Activated T-helper 1 cell treated with anti-CD3 and anti-CD28 coated beads, Interleukin-2, amount 50 U/mL, for 16 hours (primary cell): Measurements from ENCODE around the gene ITGAV.

Source experiments
- DNase-seq, 2 donors: peaks; one replicate each; pipeline ENCODE4 v3.0.0-alpha.2; 2020; ENCODE audit warnings: low read depth in 1 of 2, low spot score in 1 of 2

The ITGAV gene

GRCh38 chr2:186716004-186716403, 126.1 kb downstream of the ITGAV start:
- no peak for DNase-seq

- DNase-seq = no peak
Measured at GRCh38 chr2:186716899-186717298, 127.0 kb downstream of the ITGAV start.

- no peak for DNase-seq
Measured at GRCh38 chr2:186717320-186718007, 127.6 kb downstream of the ITGAV start.

GRCh38 chr2:186718122-186718521, 128.3 kb downstream of the ITGAV start:
- DNase-seq = no peak

DNA sequence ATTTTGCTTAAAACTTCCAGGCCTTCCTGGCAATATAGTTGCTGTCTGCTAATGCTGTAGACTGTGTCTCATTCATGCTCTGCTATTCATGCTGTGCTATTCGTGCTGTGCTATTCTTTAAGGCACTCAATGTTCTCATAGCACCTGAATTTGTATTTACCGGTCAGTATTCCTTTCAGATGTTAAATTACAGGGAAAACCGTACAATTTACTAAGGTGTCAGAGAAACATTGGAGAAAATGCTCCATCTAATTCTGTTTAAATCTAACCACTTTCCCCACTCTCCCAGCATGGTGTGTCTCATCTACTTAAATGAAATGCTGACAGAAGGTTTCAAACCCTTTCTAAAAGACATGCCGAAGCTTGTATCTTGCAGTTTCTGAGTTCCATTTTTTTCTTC, 129.0 kb downstream of the ITGAV start:
- no peak for DNase-seq

DNA sequence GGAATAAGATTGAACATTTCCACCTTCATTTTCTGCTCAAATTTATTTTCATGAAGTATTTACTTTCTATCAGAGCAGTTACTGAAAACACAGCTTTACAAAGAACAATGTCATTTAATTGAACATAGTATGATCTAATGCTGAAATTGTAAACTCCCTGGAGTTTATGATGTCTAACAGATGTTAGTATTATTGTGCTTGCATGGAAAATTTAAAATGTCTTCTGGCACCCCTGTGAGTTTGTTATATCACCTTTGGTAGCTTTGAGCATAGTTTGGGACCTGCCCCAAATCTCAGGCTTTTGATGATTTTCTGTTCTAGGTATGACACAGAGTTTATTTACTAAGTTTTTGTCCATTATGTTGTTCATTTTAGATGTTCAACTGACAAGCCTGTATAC, 132.1 kb downstream of the ITGAV start:
- DNase-seq = no peak

DNA sequence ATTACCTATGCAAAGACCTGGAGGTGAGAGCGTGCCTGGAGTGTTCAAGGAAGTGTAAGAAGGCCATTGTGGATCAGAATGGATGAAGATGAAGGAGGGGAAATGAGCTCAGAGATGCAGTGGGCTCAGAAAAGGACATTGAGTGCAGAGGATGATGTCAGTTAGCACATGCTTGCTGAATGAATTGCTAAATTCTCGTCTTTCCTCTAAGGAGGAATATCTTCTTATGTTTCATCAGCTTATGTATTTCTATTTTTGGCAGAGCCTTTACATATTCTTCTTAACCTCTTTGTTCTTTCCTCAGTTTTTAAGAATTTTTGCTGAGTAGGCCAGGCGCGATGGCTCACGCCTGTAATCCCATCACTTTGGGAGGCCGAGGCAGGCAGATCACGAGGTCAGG, 134.9 kb downstream of the ITGAV start:
- no peak for DNase-seq

DNA sequence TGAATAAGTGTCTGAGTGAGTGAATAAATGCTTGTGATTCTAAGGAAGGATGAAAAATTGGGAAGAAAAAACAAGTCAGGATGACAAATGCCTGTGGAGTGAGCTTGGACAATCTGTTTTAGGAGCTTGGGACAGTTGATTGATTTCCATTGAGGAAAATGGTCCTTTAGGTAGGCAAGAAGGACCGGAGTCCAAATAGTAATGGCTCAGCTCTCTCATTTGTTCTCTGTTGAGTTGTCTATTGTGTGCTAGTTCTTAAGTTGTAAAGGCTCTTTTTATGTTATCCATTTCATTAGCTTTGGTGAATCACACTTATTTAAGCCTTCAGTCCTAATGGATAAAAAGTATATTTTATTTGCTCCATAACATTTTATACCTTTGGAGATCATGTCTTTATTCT, 135.9 kb downstream of the ITGAV start:
- DNase-seq = no peak

DNA sequence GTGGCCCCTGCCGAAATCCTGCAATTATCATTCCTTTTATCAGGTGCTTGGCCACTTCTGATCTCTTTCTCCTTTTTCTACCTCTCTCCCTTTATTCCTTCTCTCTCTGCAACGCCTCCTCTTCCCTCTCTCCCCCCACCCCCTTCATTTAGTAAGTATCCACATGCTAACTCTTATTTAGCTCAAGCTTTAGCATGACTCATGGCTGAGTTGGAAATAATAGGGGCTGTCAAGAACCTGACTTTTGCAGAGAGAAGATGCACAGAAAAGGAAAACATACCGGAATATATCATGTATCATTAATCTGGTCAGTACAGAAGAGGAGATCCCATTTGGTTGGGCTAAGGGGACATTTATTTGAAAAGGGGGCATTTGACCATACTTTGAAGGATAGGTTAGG, 137.1 kb downstream of the ITGAV start:
- DNase-seq = no peak

GRCh38 chr2:186728631-186729030, 138.8 kb downstream of the ITGAV start:
- no peak for DNase-seq
